ENCODE data around the gene CAPN5.

CAPN5 gene

DNA sequence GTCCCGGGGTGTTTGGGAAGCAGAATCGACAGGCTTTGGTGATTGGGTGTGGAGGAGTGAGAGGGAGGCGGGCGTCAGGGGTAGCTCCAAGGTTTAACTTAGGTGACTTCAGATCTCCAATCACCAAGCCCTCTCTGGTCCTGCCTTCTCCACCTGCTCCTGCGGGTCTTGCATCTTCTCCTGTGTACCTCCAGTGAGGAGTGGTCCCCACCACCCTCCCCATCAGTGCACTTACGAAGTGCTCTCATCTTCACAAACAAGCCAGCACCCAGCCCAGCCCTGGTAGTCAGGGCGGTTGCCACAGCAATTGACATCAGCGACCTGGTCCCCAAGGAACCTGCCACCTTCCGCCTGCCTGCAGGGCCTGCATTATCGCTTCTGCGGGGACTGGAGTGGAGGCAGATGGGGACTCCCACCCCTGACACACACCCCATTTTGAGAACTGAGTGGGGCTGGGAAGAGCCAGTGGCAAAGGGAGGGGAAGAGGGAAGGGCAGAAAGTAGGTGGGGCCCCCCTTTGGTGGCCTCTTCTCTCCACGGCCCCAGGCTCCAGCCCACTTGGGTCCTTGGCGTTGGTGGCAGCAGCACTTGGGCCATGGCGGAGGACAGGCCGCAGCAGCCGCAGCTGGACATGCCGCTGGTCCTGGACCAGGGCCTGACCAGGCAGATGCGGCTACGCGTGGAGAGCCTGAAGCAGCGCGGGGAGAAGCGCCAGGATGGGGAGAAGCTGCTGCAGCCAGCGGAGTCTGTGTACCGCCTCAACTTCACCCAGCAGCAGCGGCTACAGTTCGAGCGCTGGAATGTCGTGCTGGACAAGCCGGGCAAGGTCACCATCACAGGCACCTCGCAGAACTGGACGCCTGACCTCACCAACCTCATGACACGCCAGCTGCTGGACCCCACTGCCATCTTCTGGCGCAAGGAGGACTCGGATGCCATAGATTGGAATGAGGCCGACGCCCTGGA is 35.8 kb downstream of the CAPN5 start, which contains the start of gene OMP:
Gene OMP (plus strand): TSS at position 595 of the 965 bp plus-strand sequence. CDS start 0 bp downstream, at position 595.
- DNase-seq = no peak

DNA sequence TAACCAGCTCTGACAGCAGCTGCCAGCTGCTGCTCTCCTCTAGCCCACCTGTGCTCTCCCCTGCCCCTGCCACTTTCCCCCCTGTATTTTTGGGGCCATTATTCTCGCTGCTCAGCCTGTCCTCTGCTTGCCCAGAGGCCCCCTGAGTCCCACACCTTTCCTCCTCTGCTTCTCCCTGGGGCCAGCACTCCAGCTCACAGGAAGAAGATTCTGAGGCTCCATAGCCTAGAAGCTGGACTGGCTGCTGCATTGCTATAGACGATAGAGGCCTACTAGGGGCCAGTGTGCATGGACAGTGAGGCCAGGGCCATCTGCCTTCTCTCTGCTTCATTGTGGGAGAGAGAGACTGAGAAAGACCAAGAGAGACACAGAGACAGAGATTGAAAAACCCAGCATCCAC is 36.5 kb downstream of the CAPN5 start:
- DNase-seq = no peak

DNA sequence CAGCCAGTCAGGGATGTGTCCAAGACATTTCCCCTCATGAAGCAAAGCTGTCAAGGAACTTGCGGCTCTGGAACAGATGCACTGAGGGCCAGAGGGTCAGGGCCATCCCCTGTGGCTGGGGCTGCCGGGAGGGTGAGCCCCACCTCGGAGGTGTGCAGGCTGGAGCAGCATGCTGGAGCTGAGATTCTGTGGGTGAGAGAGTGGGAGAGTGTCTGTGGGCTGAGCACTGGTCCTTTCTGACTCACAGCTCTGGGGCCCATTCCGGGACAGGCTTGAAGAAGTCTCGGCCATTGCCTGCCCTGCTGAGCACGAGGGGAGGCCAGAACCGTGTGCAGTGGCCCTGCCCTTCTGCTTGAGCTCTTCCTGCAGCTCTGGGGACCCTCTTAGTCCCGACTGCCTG is 38.0 kb downstream of the CAPN5 start:
- DNase-seq = no peak

DNA sequence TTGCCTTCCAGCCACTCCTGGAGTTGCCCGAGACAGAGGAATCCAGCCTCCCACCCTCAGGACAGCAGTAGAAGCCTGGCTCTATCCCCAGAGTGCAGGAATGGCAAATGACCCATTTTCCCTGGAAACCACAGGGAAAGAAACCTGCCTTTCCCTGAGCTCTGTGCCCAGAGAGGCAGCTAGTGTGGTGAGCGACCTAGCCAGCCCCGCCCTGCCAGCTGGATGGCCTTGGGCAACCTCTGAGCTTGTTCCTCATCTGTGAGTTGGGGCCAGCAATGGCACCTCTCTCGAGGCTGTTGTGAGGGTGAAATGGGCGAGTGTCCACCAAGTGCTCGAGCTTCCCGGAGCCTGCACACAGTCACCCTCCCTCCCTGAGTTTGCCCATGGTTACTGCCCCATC is 39.5 kb downstream of the CAPN5 start:
- DNase-seq = no peak

DNA sequence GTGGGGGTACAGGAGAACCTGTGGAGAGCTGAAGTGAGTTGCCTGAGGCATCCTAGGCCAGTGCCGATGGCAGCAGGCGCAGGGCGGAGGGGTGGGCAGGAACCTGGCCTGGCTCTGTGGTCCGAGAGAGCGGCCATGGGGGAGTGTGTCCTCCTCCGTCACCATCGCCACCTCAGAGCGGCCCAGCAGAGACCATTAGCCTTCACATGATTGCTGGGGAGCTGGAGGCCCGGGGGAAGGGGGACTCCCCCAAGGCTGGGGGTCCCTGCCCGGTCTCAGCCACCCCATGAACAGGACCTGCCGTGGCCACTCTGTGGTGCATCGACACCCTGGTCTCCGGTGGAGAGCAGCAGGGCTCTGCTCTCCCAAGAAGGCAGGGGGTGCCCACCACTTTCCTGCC is 40.0 kb downstream of the CAPN5 start:
- DNase-seq = no peak

DNA sequence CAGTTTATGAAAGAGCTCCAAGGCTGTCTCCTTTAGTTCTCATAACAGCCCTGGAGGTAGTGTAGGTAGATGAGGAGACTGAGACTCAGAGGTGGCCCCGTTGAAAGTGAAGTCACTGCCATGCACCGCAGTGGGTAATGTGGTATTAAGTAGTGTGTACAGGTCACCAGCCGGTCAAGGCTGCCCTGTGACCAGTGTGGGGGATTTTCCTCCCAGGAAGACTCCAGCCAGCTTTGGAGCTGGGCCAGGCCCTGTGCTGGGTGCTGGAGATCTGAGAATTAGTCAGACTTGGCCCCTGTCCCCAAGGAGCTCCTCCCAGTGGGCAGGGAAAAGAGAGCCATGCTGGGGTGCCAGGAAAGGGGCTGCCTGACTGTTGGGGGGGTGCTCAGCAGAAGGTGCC is 41.2 kb downstream of the CAPN5 start:
- DNase-seq = no peak

DNA sequence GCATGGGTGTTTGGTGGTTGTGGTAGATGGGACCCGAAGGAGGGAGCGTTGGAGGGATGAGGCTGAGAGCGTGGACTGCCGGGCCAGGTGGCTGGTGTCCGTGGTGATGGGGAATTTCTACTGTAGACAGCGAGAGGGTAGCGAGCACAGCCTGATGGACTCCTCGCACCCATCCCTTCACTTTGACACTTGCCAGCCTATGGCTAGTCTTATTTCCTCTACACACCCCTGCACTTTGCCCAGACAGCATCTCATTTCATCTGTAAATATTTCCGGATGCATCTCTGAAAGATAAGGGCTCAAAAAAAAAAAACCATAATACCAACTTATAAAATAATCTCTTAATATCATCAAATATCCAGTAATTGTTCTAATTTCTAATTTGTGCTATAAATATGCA is 41.7 kb downstream of the CAPN5 start:
- DNase-seq = no peak

DNA sequence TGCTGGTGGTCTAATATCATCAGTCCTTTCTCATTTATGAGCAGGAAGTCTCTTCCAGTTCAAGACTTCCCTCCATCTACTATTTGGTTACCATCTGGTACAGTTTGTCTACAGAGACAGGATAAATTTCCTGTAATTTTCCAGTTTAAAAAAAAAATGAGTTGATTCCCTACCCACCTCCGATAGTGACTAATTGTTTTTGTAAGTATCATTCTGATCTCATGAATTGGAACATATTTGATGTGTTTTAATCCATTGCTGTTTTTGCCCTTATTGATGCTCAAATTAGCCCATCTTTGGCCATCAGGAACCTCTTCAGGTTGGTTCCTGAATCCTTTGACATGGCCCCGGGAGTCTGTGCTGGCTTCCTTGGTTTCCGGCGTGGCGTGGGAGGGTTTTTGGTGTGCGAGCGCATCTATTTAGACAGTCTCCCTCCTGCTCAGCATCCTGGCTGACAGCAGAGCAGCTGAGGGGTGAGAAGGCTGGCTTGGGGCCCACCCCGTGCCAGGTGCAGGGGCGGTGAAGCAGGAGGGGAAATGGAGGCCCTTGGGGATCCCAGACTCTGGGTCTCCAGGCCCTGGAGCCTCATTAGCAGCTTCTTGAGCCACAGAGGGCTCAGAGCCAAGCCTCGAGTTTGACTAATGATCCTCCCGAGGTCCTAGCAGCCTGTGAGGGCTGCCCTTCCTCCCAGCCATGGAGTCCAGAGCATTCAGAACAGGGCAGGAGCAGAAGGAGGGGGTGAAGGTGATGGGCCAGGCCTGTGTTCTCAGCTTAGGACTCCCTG is 42.7 kb downstream of the CAPN5 start:
- no peak for DNase-seq

DNA sequence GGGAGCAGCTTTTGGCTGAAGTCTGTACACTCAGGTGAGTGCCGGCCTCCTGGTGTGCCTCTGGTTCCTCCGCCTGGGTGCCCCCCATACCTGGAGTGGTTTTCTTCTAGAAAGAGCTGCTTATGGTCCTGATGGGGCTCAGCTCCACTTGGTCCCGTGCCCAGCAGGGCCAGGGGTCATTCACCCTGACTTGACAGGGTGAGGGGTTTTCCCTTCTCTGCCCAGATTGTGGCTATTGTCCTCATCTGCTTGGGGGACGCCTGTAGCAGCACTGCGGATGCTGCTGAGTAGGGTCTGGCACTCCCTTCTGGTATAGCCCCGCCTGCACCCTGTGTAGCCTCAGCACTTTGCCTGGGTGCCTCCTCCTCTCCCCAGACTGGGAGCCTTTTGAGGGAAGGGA is 44.1 kb downstream of the CAPN5 start:
- DNase-seq = no peak

DNA sequence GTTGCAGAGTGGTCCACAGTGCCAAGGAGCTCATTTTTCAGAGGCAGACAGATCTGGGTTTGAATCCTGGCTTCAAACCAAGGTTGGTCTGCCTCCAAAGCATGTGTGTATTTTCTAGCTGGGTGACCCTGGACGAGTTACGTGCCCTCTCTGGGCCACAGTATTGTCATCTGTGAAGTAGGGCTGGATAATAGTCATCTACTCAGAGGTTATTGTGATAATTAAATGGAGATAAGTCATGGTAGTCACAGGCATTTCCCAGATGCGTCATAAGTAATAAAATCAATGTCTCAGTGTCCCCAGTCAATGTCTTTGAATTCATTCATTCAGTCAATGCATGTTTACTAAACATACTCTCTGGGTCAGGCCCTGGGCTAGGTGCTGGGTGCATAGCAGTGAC is 44.5 kb downstream of the CAPN5 start:
- no peak for DNase-seq

DNA sequence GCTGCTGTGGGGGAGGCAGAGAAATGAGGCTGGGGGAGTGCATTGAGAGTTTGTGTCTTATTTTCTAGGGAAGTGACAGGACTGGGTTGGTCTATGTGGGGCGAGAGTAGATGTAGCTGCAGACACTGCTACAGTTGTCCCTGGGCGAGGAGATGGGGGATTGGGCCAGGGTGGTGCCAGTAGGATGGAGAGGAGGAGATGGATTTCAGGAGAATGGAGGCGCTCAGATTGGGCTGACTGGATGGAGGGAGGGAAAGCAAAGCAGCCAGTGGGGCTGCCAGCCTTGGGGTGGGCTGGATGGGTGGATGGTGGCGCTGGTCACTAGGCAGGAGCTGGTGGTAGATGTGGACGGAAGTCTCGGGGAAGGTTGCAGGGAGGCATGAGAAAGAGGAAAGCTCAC is 45.2 kb downstream of the CAPN5 start:
- no peak for DNase-seq

DNA sequence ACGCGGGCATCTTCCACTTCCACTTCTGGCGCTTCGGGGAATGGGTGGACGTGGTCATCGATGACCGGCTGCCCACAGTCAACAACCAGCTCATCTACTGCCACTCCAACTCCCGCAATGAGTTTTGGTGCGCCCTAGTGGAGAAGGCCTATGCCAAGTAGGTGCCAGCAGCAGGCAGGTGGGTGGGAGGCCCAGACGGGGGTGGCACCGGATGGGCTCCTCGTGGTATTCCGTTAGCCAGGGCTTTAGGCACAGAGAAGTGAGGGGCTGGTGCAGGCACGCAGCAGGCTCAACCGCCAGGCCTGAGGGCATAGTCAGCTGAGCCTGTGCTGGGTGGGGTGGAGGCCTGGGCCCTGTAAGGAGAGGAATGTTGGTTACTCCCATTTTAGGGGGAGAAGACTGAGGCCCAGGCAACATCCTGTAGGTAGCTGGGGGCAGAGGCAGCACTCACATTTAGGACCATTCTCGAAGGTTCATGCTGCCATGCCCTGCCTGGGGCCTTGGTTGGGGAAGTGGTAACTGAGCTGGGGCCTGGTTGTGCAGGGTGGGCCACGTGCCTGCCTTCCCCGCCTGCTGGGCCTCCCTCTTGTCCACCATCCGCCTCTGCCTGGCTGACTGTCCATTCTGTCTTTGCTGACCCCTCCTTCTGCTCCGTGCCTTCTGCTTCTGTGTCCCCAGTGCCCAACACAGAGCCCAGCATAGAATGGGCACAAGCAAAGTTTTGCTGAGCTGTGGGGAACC is 46.0 kb downstream of the CAPN5 start:
- no peak for DNase-seq

DNA sequence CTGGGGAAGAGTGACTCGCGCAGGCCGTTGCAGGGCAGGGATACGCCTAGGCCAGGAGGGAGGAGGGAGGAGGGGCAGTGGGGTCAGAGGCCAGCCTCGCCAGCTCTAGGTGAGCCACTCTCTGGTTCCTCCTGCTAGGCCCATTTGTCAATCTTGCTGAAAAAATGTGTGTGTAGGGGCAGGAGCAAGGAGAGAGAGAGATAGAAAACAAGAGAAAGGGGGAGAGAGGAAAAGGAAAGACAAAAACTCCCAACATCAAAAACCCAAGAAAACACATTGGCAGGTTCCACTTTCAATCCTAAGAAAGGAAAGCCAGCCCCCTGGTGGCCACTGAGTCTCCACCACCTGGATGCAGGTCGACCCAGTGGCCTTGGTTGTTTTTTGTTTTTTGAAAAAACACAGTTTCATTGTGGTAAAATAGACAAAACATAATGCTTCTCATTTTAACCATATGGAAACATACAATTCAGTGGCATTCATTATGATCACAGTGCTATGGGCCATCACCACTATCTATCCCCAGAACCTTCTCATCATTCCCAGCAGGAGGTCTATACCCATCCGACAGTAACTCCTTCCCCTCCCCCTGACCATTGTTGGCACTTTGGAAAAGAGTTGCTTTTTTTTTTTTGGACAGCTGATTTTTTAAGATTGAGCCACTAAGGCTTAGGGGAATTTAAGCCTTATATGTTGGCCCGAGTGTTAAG is 46.8 kb downstream of the CAPN5 start:
- no peak for DNase-seq

DNA sequence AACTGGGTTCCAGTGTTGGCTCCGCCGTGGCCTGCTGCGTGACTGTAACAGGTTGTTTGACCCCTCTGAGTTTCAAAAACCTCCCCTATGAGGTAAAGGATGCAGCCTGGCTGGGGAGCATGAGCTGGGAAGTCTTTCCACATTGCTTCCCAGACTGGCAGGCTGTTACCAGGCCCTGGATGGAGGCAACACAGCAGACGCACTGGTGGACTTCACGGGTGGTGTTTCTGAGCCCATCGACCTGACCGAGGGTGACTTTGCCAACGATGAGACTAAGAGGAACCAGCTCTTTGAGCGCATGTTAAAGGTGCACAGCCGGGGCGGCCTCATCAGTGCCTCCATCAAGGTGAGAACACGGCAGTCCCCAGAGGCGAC is 47.3 kb downstream of the CAPN5 start:
- DNase-seq = no peak

DNA sequence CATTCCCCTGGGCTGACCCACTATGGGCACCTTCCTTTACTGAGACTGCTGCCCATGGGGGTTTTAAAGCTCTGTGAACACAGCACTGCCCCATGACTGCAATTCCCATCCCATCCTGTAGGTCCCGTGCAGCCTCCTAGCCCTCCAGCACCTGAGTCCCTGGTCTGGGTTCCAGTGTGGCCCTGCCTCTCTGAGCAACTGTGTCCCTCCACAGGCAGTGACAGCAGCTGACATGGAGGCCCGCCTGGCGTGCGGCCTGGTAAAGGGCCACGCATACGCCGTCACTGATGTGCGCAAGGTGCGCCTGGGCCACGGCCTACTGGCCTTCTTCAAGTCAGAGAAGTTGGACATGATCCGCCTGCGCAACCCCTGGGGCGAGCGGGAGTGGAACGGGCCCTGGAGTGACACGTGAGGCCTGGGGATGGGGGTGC is 48.4 kb downstream of the CAPN5 start:
- DNase-seq = no peak

DNA sequence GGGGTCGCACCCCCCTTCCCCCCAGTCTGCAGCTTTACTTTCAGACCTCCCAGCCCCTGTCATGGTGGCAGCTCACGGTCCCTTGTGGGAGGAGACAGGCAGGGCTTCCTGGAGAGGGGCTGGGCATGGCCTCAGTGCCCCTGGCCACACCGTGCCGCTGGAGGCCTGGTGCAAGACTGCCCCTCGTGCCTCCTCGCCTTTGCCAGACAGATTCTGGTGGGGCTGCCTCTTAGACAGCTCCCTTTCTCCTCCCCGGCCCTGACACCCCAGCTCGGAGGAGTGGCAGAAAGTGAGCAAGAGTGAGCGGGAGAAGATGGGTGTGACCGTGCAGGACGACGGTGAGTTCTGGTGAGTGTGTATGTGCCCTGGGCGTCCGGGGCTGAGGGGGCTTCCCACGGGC is 49.2 kb downstream of the CAPN5 start:
- no peak for DNase-seq

DNA sequence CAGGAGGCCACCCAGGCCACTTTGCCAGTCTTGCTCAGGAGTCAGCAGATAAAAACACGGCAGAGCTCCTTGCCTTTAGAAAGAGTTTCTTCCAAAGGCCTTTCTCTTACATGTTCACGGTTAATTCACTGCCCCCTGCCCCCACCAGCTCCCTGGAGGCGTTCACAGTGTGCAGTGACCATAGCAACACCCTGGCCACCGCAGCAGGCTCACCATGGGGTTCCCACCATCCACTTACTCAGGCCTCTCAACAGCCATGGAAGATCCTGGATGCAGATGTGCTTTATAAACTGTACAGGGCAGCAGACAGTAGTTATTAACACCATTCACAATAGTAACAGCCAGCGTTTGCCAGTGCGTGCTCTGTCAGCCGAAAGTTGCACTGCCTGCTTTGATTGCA is 50.7 kb downstream of the CAPN5 start:
- DNase-seq = no peak

DNA sequence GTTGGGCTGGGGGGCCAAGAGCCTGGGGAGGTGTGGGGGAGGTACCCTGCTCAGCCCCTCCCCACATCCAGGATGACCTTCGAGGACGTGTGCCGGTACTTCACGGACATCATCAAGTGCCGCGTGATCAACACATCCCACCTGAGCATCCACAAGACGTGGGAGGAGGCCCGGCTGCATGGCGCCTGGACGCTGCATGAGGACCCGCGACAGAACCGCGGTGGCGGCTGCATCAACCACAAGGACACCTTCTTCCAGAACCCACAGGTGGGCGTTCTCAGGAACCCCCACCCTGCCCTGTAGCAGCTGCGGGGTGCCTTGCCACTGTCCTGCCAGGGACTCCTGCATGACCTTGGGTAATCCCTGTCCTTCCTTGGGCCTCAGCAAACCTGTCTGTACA is 51.3 kb downstream of the CAPN5 start:
- no peak for DNase-seq

DNA sequence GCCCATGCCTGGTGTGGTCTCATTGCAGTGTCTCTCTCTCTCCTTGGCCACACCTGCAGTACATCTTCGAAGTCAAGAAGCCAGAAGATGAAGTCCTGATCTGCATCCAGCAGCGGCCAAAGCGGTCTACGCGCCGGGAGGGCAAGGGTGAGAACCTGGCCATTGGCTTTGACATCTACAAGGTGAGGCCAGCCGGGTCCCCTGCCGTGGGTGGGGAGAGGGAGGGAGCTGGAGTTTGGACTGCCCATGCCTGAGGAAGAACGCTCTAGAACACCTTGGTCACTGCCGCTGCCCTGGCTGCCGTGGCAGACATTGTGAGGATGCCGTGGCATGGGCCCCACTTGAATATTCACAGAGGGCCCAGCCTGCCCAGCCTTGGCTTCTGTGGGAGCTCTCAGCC is 52.2 kb downstream of the CAPN5 start:
- DNase-seq = no peak

DNA sequence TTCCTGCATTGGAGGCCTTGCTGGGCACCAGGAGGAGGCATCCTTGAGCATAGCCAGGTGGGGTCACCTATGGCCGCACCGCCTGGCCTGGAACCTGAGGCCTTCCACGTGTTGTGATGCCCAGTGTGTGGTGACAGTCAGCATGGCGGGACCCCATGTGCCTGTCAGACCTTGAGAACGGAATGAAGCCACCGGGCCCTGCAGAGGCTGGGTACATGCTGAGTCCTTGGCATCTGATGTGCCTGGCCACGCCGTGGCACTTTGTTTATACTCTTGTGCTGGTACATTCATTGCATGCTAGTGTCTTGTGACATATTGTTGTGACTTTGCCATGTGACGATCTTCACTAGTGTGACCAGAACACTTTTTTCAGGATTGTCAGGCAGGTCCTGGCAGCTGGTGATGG is 52.8 kb downstream of the CAPN5 start:
- DNase-seq = no peak

DNA sequence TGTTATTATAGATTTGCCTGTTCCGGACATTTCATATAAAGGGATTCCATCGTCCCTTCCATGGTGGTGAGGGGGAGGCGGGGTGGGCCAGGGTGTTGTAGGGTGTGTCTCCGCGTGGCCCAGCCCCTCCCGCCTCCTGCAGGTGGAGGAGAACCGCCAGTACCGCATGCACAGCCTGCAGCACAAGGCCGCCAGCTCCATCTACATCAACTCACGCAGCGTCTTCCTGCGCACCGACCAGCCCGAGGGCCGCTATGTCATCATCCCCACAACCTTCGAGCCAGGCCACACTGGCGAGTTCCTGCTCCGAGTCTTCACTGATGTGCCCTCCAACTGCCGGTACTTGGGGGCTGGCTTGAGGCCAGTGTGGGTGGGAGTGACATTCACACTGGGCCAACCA is 53.8 kb downstream of the CAPN5 start:
- no peak for DNase-seq

DNA sequence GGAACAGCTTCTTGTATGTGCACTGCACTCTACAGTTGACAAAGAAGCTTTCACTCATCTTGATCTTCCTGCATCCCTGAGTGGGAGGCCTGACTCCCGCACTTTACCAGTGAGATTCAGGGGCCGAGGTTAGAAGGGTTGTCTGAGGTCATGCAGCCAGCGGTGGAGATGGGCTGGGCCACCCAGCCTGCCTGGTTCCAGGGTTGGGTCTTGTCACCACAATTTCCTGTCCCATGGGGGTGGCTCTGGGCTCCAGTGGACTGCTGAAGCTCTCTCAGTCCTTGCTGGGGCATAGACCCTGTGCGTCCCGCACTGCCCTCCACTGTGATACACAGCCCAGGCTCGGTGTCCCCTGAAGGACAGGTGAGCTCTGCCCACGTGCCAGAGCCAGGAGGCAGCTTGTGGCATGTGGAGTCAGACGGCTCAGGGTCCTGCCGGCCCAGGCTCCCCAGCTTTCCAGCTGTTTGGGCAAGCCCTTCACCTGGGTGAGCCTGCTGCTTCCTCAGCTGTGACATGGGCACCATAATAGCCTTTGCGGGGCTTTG is 54.4 kb downstream of the CAPN5 start:
- DNase-seq = no peak

All from NCI-H187 (cell line).